Measurements from ENCODE around the gene OR6T1.

Gene OR6T1

GRCh38 chr11:123943738-123944137 is at the start of gene OR6T1:
OR6T1 (minus strand) TSS chr11:123943838; CDS start chr11:123943838, 0 bp downstream.
- no peak for DNase-seq

GRCh38 chr11:123979311-123979710 is 35.7 kb upstream of the OR6T1 start:
- DNase-seq: no peak

GRCh38 chr11:123977731-123978347 is 34.2 kb upstream of the OR6T1 start, which contains the start of gene OR10S1:
OR10S1 (minus strand) TSS chr11:123977781; CDS start chr11:123977664, 117 bp downstream.
- DNase-seq: no peak

GRCh38 chr11:123976770-123977560 is 33.3 kb upstream of the OR6T1 start:
- DNase-seq: no peak

- DNase-seq: no peak
Observed at GRCh38 chr11:123973816-123974215, 30.2 kb upstream of the OR6T1 start.

- no peak for DNase-seq
Observed at GRCh38 chr11:123956752-123957151, 13.1 kb upstream of the OR6T1 start.

- no peak for DNase-seq
Observed at GRCh38 chr11:123945132-123945531, 1.5 kb upstream of the OR6T1 start.

GRCh38 chr11:123942413-123942812 is 1.2 kb downstream of the OR6T1 start:
- DNase-seq: no peak

- DNase-seq: no peak
Observed at GRCh38 chr11:123939317-123939716, 4.3 kb downstream of the OR6T1 start, which contains the start of gene OR4D5. OR4D5 (plus strand) TSS chr11:123939617; CDS start chr11:123939617, 0 bp downstream.

GRCh38 chr11:123924027-123924426 is 19.6 kb downstream of the OR6T1 start:
- no peak for DNase-seq

GRCh38 chr11:123920943-123921342 is 22.7 kb downstream of the OR6T1 start:
- DNase-seq: no peak

- DNase-seq: no peak
Observed at GRCh38 chr11:123905826-123906225, 37.8 kb downstream of the OR6T1 start.

- no peak for DNase-seq
Observed at GRCh38 chr11:123904932-123905331, 38.7 kb downstream of the OR6T1 start.

- DNase-seq: no peak
Observed at GRCh38 chr11:123903932-123904331, 39.7 kb downstream of the OR6T1 start.

- no peak for DNase-seq
Observed at GRCh38 chr11:123901867-123902266, 41.8 kb downstream of the OR6T1 start, which contains the start of gene OR8D4. OR8D4 (plus strand) TSS chr11:123902167; CDS start chr11:123906432, 4,265 bp downstream.

- no peak for DNase-seq
Observed at GRCh38 chr11:123899792-123900191, 43.8 kb downstream of the OR6T1 start.

Data from NCI-H1436 (cell line).